Stimulated activated CD4-positive, alpha-beta T cell treated with anti-CD3 and anti-CD28 coated beads, Interleukin-15, amount 100 ng/mL, for 24 hours (primary cell): ENCODE measurements around the gene OR4X2.
"Not testable (repeated sequence)": the region's sequence is repeated elsewhere in the genome, so short reads cannot be mapped to it uniquely, and the experiment has no call there.

Source experiments
- DNase-seq: peaks from one replicate; pipeline ENCODE4 v3.0.0-alpha.2; 2020

OR4X2 gene, protein sequence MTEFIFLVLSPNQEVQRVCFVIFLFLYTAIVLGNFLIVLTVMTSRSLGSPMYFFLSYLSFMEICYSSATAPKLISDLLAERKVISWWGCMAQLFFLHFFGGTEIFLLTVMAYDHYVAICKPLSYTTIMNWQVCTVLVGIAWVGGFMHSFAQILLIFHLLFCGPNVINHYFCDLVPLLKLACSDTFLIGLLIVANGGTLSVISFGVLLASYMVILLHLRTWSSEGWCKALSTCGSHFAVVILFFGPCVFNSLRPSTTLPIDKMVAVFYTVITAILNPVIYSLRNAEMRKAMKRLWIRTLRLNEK

DNA sequence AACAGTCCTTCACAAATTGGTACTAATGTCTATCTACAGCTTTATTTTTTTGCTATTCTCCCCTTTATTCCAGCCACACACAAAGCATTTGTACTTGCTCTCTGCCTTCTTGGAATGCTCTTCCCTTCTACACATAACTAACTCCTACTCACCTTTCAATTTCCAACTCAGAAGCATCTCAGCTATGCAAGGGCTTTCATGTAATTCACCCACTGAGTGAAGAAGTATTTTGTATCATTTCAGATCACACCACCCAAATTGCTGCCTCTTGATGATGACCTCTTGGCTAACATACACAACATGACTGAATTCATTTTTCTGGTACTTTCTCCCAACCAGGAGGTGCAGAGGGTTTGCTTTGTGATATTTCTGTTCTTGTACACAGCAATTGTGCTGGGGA, at the start of gene OR4X2:
Gene OR4X2, plus strand, starts transcription at position 301 of the 400 bp plus-strand sequence. Its CDS starts 0 bp downstream, at position 301.
- DNase-seq = no peak

DNA sequence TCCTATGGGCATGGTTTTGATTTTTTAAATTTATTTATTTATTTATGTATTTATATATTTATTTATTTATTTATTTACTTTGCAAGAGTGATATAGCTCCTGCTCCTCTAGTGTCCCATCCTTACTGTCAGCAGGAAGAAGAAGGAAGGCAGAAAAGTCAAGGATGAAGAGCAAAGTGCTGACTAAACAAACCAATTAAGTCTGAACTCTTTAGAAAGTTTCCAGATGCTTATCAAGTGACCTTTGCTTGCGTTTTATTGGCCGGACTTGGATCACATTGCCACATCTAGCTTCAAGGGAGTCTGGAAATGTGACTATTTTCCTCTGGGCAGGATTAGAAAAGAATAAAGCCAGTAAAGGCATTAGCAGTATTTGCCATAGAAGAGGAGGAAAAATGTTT, 37.0 kb upstream of the OR4X2 start:
- no peak for DNase-seq

- no peak for DNase-seq
Observed at GRCh38 chr11:48210052-48210451, 34.9 kb upstream of the OR4X2 start.

GRCh38 chr11:48216510-48216909, 28.4 kb upstream of the OR4X2 start, which contains the start of gene OR4B1:
Gene OR4B1, plus strand, starts transcription at chr11:48216810. Its CDS starts 0 bp downstream, at chr11:48216810.
- DNase-seq = no peak

DNA sequence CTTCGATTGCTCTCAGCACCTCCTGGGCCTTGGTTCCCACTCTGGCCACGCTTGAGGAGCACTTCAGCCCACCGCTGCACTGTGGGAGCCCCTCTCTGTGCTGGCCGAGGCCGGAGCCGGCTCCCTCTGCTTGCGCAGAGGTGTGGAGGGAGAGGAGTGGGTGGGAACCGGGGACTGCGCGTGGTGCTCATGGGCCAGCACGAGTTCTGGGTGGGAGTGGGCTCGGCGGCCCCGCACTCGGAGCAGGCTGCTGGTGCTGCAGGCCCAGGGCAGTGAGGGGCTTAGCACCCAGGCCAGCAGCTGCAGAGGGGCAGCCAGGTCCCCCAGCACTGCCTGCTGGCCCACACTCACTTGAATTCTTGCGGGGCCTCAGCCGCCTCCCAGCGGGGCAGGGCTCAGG, 16.1 kb upstream of the OR4X2 start:
- no peak for DNase-seq

- not testable (repeated sequence) for DNase-seq
Observed at GRCh38 chr11:48230057-48230456, 14.8 kb upstream of the OR4X2 start.

GRCh38 chr11:48237727-48238126, 7.2 kb upstream of the OR4X2 start:
- DNase-seq = no peak

DNA sequence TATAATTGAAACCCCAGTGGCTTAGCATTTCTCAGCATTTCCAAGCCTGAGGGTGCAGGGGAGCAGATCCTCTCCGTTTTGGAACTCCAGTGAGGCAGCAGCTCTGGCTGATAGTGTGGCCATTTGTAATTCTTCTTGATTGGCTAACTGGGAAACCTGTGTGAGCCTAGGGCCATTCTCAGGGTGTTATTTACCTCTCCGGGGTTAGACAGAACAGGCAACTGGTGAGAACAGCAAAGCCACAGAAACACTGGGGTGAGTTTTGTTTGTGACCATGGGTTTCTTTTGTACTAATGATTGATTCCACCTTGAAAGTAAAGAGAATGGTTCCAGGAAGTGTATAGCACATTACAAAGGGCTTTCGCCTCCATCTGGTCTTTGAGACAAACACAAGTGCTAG, 2.4 kb upstream of the OR4X2 start:
- DNase-seq = no peak

DNA sequence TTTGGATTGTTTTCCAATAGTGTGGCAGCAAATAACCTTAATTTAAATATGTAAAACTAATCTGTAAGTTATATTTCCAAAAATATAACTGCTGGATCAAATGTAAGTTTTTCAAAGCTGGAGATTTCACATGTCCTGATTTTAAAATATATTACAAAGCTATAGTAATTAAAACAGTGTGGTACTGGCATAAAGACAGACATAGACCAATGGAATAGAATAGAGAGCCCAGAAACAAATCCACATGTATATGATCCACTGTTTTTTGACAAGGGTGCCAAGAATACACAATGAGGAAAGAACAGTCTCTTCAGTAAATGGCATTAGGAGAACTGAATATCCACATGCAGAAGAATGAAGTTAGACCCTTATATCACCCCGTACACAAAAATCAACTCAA, 4.0 kb downstream of the OR4X2 start:
- DNase-seq = no peak

GRCh38 chr11:48261600-48261999, 16.7 kb downstream of the OR4X2 start:
- no peak for DNase-seq

- DNase-seq = no peak
Observed at GRCh38 chr11:48263423-48263911, 18.6 kb downstream of the OR4X2 start, which contains the start of gene OR4X1. Gene OR4X1, plus strand, starts transcription at chr11:48263861. Its CDS starts 0 bp downstream, at chr11:48263861.

- DNase-seq = no peak
Observed at GRCh38 chr11:48270621-48271020, 25.7 kb downstream of the OR4X2 start.

DNA sequence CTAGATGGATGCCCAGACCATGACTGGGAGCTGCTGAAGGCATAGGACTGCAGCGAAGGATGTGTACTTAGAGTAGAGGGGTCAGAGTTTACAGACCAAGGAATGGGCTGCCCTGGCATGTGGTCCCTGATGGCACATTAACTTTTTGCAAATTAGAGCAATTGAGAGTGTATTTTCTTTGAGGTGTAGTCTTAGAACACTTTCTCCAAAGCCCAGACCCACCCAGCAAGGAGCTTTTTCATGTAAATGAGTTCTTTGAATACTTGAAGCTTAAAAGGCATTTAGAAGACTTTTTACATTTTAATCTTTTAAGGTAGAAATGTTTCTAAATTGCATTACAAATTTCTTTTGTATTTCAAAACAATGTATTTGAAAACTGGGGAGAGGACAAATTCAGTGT, 27.7 kb downstream of the OR4X2 start:
- no peak for DNase-seq
